Left colon (tissue), 2 donors: ENCODE data around the gene OR6J1. TPM values are rescaled to one million over a fixed set of nuclear protein-coding genes. Genes with fewer than 3 reads are reported as not detected.
A peak's percentile ranks its signal among the peaks of the same experiment; 100 is the strongest.
"Not testable (repeated sequence)": the region's sequence is repeated elsewhere in the genome, so short reads cannot be mapped to it uniquely, and the experiment has no call there.

ENCODE experiments used
- ATAC-seq: fragments of 200-7000 bp; cut with Tn5 transposase; one replicate; pipeline ENCODE4 v1.9.1; 2020; ENCODE audit warnings: mild to moderate bottlenecking, moderate library complexity
- DNase-seq, 2 donors: peaks; one replicate each; pipeline ENCODE4 v3.0.0-alpha.2; 2020
- intact Hi-C, 2 donors: fragments of 100-400 bp; cut with DNase I in 1 of 2; cut with micrococcal nuclease in 1 of 2; formaldehyde crosslinking; loops; one replicate each; pipeline versions ENCODE4 v1.11.2 to v1.14.0; 2022; cut with DNase I, micrococcal nuclease
- long read RNA-seq: library from polyadenylated mRNA; unstranded; transcript quantifications from one replicate; pipeline ENCODE4 v2.0.0, GENCODE V29; 2021
- total RNA-seq, 2 donors: library from RNA; stranded (reverse); fragmentation: NEBNext Ultra II Directional; extraction: Animal tissue kit (Norgen Biotek cat#: 25700); gene quantifications; one replicate each; pipeline ENCODE4 v1.2.1, GENCODE V29; 2021
- donor health status: DM: no; HTN: no; CAD: no.
- donor health status: DM: yes; HTN: yes; CAD: no.

The OR6J1 gene
- total RNA-seq = not detected
- long read RNA-seq = 0 reads

GRCh38 chr14:22644305-22644635 lies at the start of gene OR6J1:
OR6J1 (minus strand) TSS chr14:22644352; CDS start chr14:22634811, 9,541 bp downstream.
- ATAC-seq (no peak), DNase-seq (no peak)
- intact Hi-C loops = no loop called here

DNA sequence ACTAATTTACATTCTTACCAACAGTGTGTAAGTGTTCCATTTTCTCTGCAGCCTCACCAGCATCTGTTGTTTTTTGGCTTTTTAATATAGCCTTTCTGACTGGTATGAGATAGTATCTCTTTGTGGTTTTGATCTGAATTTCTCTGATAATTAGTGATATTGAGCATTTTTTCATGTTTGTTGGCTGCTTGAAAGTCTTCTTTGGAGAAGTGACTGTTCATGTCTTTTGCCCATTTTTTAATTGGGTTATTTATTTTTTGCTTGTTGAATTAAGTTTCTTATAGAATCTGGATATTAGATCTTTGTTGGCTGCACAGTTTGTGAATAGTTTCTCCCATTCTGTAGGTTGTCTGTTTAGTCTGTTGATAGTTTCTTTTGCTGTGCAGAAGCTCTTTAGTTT lies 48.0 kb upstream of the OR6J1 start:
- DNase-seq (no peak), ATAC-seq (no peak)
- intact Hi-C loops = no loop called here

GRCh38 chr14:22691171-22691570 lies 47.0 kb upstream of the OR6J1 start:
- DNase-seq = no peak
- intact Hi-C loops = no loop called here
- no peak for ATAC-seq

- no peak for DNase-seq
- intact Hi-C loops = no loop called here
- ATAC-seq = peak; percentile 88
Measured at GRCh38 chr14:22689199-22689598, 45.0 kb upstream of the OR6J1 start.

GRCh38 chr14:22687969-22688368 lies 43.8 kb upstream of the OR6J1 start:
- ATAC-seq, intact Hi-C loops, DNase-seq: not testable (repeated sequence)

DNA sequence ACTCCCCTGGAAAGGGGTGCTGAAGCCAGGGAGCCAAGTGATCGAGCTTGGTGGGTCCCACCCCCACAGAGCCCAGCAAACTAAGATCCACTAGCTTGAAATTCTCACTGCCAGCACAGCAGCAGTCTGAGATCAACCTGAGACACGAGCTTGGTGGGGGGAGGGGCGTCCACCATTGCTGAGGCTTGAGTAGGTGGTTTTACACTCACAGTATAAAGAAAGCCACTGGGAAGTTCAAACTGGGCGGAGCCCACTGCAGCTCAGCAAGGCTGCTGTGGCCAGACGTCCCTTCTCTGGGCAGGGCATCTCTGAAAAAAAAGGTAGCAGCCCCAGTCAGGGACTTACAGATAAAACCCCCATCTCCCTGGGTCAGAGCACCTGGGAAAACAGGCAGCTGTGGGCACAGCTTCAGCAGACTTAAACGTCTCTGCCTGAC lies 42.0 kb upstream of the OR6J1 start:
- ATAC-seq, DNase-seq, intact Hi-C loops: not testable (repeated sequence)

DNA sequence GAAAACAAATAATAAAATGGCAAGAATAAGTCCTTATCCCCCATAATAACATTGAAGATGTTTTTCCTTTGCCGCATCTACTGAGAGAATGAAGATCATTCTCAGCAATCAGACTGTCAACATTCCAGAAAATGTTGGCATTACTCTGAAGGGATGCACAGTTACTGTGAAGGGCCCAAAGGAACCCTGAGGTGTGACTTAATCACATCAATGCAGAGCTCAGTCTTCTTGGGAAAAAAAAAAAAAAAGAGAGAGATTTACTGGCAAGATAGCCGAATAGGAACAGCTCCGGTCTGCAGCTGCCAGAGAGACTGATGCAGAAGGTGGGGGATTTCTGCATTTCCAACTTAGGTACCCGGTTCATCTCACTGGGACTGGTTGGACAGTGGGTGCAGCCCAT lies 41.3 kb upstream of the OR6J1 start:
- ATAC-seq (no peak), DNase-seq (no peak)
- intact Hi-C loops = no loop called here

DNA sequence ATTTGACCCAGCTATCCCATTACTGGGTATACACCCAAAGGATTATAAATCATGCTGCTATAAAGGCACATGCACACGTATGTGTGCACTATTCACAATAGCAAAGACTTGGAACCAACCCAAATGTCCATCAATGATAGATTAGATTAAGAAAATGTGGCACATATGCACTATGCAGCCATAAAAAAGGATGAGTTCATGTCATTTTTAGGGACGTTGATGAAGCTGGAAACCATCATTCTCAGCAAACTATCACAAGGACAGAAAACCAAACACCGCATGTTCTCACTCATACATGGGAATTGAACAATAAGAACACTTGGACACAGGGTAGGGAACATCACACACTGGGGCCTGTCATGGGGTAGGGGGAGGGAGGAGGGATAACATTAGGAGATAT lies 39.3 kb upstream of the OR6J1 start:
- intact Hi-C loops, DNase-seq, ATAC-seq: not testable (repeated sequence)

GRCh38 chr14:22678221-22678620 lies 34.1 kb upstream of the OR6J1 start:
- ATAC-seq (no peak), DNase-seq (no peak)
- intact Hi-C loops = no loop called here

GRCh38 chr14:22677551-22677950 lies 33.4 kb upstream of the OR6J1 start:
- DNase-seq, intact Hi-C loops, ATAC-seq: not testable (repeated sequence)

- no peak for DNase-seq
- ATAC-seq = no peak
- intact Hi-C loops = no loop called here
Measured at GRCh38 chr14:22671622-22672021, 27.5 kb upstream of the OR6J1 start.

DNA sequence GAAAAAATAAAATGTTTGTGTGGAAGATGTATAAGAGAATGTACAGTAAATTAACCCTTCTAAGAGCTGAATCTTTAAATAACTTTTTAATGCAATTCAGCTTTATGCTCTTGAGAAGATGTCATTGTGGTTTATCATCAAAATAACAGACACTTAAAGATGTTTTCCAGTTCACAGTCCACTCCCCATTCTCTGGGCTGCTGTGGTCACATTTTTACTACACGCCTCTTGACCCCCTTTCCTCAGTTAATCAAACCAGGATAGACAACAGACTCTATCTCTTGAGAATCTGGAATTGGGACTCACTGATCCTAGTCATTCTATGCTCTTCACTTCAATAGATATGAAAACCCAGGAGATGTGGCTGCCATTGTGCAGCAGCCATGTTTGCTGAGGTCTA lies 24.7 kb upstream of the OR6J1 start:
- ATAC-seq (no peak), DNase-seq (no peak)
- intact Hi-C loops = no loop called here

GRCh38 chr14:22668417-22668816 lies 24.3 kb upstream of the OR6J1 start:
- ATAC-seq = no peak
- intact Hi-C loops = no loop called here
- no peak for DNase-seq

- no peak for DNase-seq
- intact Hi-C loops = no loop called here
- no peak for ATAC-seq
Measured at GRCh38 chr14:22667881-22668280, 23.7 kb upstream of the OR6J1 start.

GRCh38 chr14:22666203-22666893 lies 22.2 kb upstream of the OR6J1 start:
- ATAC-seq = no peak

GRCh38 chr14:22664261-22664660 lies 20.1 kb upstream of the OR6J1 start:
- intact Hi-C loops = no loop called here
- ATAC-seq = no peak
- no peak for DNase-seq

More at GRCh38 chr14:22666203-22666893, 22.2 kb upstream of the OR6J1 start:
- intact Hi-C loops = no loop called here
- no peak for DNase-seq

DNA sequence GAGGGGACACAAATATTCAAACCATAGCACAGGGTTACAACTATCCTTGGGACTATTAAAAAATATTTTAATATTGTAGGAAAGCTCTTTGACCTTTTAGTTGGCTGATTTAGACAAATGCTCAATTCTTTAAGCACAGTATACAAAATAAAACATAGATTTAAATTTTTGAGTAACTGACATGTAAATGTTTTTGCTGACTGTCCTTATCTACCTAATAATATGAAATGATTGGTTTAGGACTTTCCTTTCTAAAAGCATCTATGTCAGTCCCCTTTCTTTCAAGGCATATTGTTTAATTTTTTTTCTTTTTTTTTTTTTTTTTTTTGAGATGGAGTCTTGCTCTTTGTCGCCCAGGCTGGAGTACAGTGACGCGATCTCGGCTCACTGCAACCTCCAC lies 16.5 kb upstream of the OR6J1 start:
- intact Hi-C loops = no loop called here
- ATAC-seq (no peak), DNase-seq (no peak)

- intact Hi-C loops = loop anchor here in 1 of 2 donors (10.0 kb wide), 1 partner anchor 84 kb away; no protein-coding TSS in a partner anchor
- DNase-seq (no peak), ATAC-seq (no peak)
Measured at GRCh38 chr14:22658946-22659345, 14.8 kb upstream of the OR6J1 start.

GRCh38 chr14:22657861-22658260 lies 13.7 kb upstream of the OR6J1 start:
- ATAC-seq = no peak
- DNase-seq = no peak
- intact Hi-C loops = loop anchor here in 1 of 2 donors (10.0 kb wide), 1 partner anchor 83 kb away; no protein-coding TSS in a partner anchor

- no peak for DNase-seq
- intact Hi-C loops = loop anchor here in 1 of 2 donors (10.0 kb wide), 1 partner anchor 82 kb away; no protein-coding TSS in a partner anchor
- ATAC-seq = no peak
Measured at GRCh38 chr14:22656945-22657731, 13.0 kb upstream of the OR6J1 start.
